ENCODE data around the gene GZMB. TPM values are rescaled to one million over a fixed set of nuclear protein-coding genes. Genes with fewer than 3 reads are reported as not detected.

GZMB gene
- total and polyA plus RNA-seq, 8 donors: 0.28 to 1.8 (median 0.62) TPM; not detected in 3

- no peak overlapping the region for H3K4me3 ChIP-seq
- 50 to 69% methylated on average over 1 of the region's 1 CpG for WGBS, 2 donors
- no peak overlapping the region for H3K27ac ChIP-seq
- FAIRE-seq (no peak), ATAC-seq (no peak), DNase-seq (no peak)
- H3K9me3 ChIP-seq: no peaks in the 10 kb centered on the region
- TF ChIP-seq CTCF (IDR thresholded peaks at IDR 0.05): no peak
- H3K27me3 ChIP-seq: no peaks in the 10 kb centered on the region
- intact Hi-C loops (cut with DNase I): no loop called here
- H3K36me3 ChIP-seq: no peaks in the 10 kb centered on the region
- no peaks in the 10 kb centered on the region for H3K4me1 ChIP-seq
Measured at GRCh38 chr14:24670594-24670993, 36.6 kb upstream of the GZMB start.

GRCh38 chr14:24669651-24670050 lies 35.7 kb upstream of the GZMB start:
- ATAC-seq: no peak
- WGBS, 2 donors: 23 to 38% methylated on average over 1 of the region's 1 CpG

GRCh38 chr14:24665440-24665991 lies 31.5 kb upstream of the GZMB start:
- Histone ChIP-seq H3K4me3 (no peak overlapping the region), H3K27ac (no peak overlapping the region), H3K4me1 (no peaks in the 10 kb centered on the region), H3K9me3 (no peaks in the 10 kb centered on the region), H3K27me3 (no peaks in the 10 kb centered on the region), H3K36me3 (no peaks in the 10 kb centered on the region)
- WGBS, 2 donors: 57 to 62% methylated on average over 4 of the region's 4 CpGs
- ATAC-seq (no peak), DNase-seq (no peak), FAIRE-seq (no peak)
- intact Hi-C loops (cut with DNase I): no loop called here
- no peak for TF ChIP-seq CTCF (IDR thresholded peaks at IDR 0.05)

More at GRCh38 chr14:24669651-24670050, 35.7 kb upstream of the GZMB start:
- no peak for TF ChIP-seq CTCF (IDR thresholded peaks at IDR 0.05)
- Histone ChIP-seq H3K9me3 (no peaks in the 10 kb centered on the region), H3K4me3 (no peak overlapping the region), H3K27me3 (no peaks in the 10 kb centered on the region), H3K4me1 (no peaks in the 10 kb centered on the region), H3K27ac (no peak overlapping the region), H3K36me3 (no peaks in the 10 kb centered on the region)
- no peak for DNase-seq
- intact Hi-C loops (cut with DNase I): no loop called here
- no peak for FAIRE-seq

GRCh38 chr14:24664366-24664765 lies 30.4 kb upstream of the GZMB start:
- Histone ChIP-seq H3K27me3 (no peaks in the 10 kb centered on the region), H3K36me3 (no peaks in the 10 kb centered on the region), H3K4me1 (no peaks in the 10 kb centered on the region), H3K9me3 (no peaks in the 10 kb centered on the region), H3K4me3 (no peak overlapping the region), H3K27ac (no peak overlapping the region)
- ATAC-seq (no peak), DNase-seq (no peak), FAIRE-seq (no peak)
- 72 to 77% methylated on average over 4 of the region's 4 CpGs for WGBS, 2 donors
- intact Hi-C loops (cut with DNase I): no loop called here
- no peak for TF ChIP-seq CTCF (IDR thresholded peaks at IDR 0.05)

GRCh38 chr14:24662753-24663152 lies 28.8 kb upstream of the GZMB start:
- ATAC-seq (peak in 1 of 4 donors; percentile 34), FAIRE-seq (no peak), DNase-seq (no peak)
- no peak for TF ChIP-seq CTCF (IDR thresholded peaks at IDR 0.05)
- H3K36me3 ChIP-seq: no peaks in the 10 kb centered on the region
- intact Hi-C loops (cut with DNase I): no loop called here
- H3K27ac ChIP-seq: no peak overlapping the region
- H3K27me3 ChIP-seq: no peaks in the 10 kb centered on the region
- no peak overlapping the region for H3K4me3 ChIP-seq
- no peaks in the 10 kb centered on the region for H3K9me3 ChIP-seq
- H3K4me1 ChIP-seq: no peaks in the 10 kb centered on the region
- WGBS, 2 donors: 52 to 58% methylated on average over 5 of the region's 5 CpGs
